Measurements from ENCODE around the gene GTF3C4. TPM values are rescaled to one million over a fixed set of nuclear protein-coding genes. Genes with fewer than 3 reads are reported as not detected.

GTF3C4 gene
- total and polyA plus RNA-seq, 10 of the 15 experiments (the other 5 are each of a cell fraction or from before 2014, with no cell fraction given) = 3.2 to 18.9 (median 8.2) TPM

- no peaks in the 10 kb centered on the region for H3K4me1 ChIP-seq (ENCODE audit: control insufficient read depth, insufficient read depth, low read length)
- ATAC-seq = no peak
- DNase-seq (ENCODE audit: low read depth, low spot score) = no peak
- no peaks in the 10 kb centered on the region for H3K79me2 ChIP-seq (ENCODE audit: control insufficient read depth, insufficient read depth, low read length)
- H4K20me1 ChIP-seq (ENCODE audit: control insufficient read depth, insufficient read depth) = no peaks in the 10 kb centered on the region
- no peaks in the 10 kb centered on the region for H3K9me3 ChIP-seq (replicated peaks; ENCODE audit: control insufficient read depth, insufficient read depth, low read length)
- no peak overlapping the region for H3K4me2 ChIP-seq (ENCODE audit: control insufficient read depth, insufficient read depth)
- TF ChIP-seq USF2 (IDR thresholded peaks at IDR 0.05; ENCODE audit: borderline replicate concordance, low read depth, low read length) (no peak), HSF1 (IDR thresholded peaks at IDR 0.05; ENCODE audit: low read depth, low read length) (no peak), NKRF (conservative IDR thresholded peaks at IDR 0.05) (no peak), CBX5 (IDR thresholded peaks at IDR 0.05; ENCODE audit: low read depth) (no peak), CEBPB (IDR thresholded peaks at IDR 0.05; ENCODE audit: borderline replicate concordance in 1 of 2, low read depth in 2 of 2, low read length in 2 of 2) (no peak)
- intact Hi-C loops (cut with micrococcal nuclease; ENCODE audit: unreplicated experiment) = no loop called here
- no peak overlapping the region for H3K27ac ChIP-seq (ENCODE audit: control insufficient read depth, insufficient read depth)
- BruUV-seq (replicated peaks) = no TSS peak
- FAIRE-seq = no peak
- RAD21 ChIA-PET (ENCODE audit: unreplicated experiment) = no interaction called here
- CTCF ChIA-PET = no interaction called here
- POLR2A ChIA-PET = no interaction called here
- no peak overlapping the region for H3K4me3 ChIP-seq
- SMC1A ChIA-PET (ENCODE audit: uncharacterized antibody, unreplicated experiment) = no interaction called here
- H3K36me3 ChIP-seq (ENCODE audit: control insufficient read depth in 2 of 2, insufficient read depth in 2 of 2, low read length in 1 of 2) = no peaks in the 10 kb centered on the region
- H2AFZ ChIP-seq (ENCODE audit: control insufficient read depth, low read depth, low read length) = no peak overlapping the region
- WGBS (ENCODE audit: insufficient coverage, insufficient replicate concordance, low lambda C conversion rate, missing lambda C conversion rate) = 42% methylated on average over 5 of the region's 5 CpGs
- no peaks in the 10 kb centered on the region for H3K27me3 ChIP-seq (replicated peaks in 1 of 2; ENCODE audit: control insufficient read depth in 2 of 2, insufficient read depth in 2 of 2, low read length in 1 of 2)
- no peak overlapping the region for H3K9ac ChIP-seq (ENCODE audit: control insufficient read depth, insufficient read depth, low read length)
- in situ Hi-C loops (cut with MboI) = no loop called here
Observed at GRCh38 chr9:132712753-132713152, 42.5 kb downstream of the GTF3C4 start.
